Limb (tissue), 2 donors: ENCODE results near the gene HOXA10.

Experiments used
- DNase-seq, 2 donors: peaks; one replicate each; pipeline ENCODE4 v3.0.0-alpha.2; 2016; ENCODE audit errors: extremely low spot score in 2 of 2

The HOXA10 gene

GRCh38 chr7:27173956-27174873, at the start of gene HOXA10:
HOXA10 (minus strand) TSS chr7:27174320; CDS start chr7:27174306, 14 bp downstream.
- DNase-seq, result peak; percentile 80 to 87

- no peak for DNase-seq
These were observed 47.2 kb upstream of the HOXA10 start for GRCh38 chr7:27221201-27221797.

- DNase-seq, result peak in 1 of 2 donors; percentile 38
These were observed 46.4 kb upstream of the HOXA10 start for GRCh38 chr7:27220440-27220955.

- no peak for DNase-seq
These were observed 45.7 kb upstream of the HOXA10 start for GRCh38 chr7:27219821-27220220.

- no peak for DNase-seq
These were observed 43.8 kb upstream of the HOXA10 start for GRCh38 chr7:27217951-27218350.

GRCh38 chr7:27215356-27215755, 41.2 kb upstream of the HOXA10 start:
- DNase-seq, result no peak

GRCh38 chr7:27214239-27214950, 40.3 kb upstream of the HOXA10 start:
- no peak for DNase-seq

- DNase-seq, result no peak
These were observed 39.5 kb upstream of the HOXA10 start for GRCh38 chr7:27213433-27214238.

- peak in 1 of 2 donors; percentile 56 for DNase-seq
These were observed 38.6 kb upstream of the HOXA10 start for GRCh38 chr7:27212497-27213432.

GRCh38 chr7:27211764-27212204, 37.7 kb upstream of the HOXA10 start:
- peak in 1 of 2 donors; percentile 40 for DNase-seq

GRCh38 chr7:27211084-27211446, 36.9 kb upstream of the HOXA10 start:
- no peak for DNase-seq

GRCh38 chr7:27210441-27211083, 36.4 kb upstream of the HOXA10 start:
- DNase-seq, result peak in 1 of 2 donors; percentile 74

- DNase-seq, result peak in 1 of 2 donors; percentile 36
These were observed 35.9 kb upstream of the HOXA10 start for GRCh38 chr7:27209933-27210440.

- no peak for DNase-seq
These were observed 34.9 kb upstream of the HOXA10 start for GRCh38 chr7:27208998-27209397.

- peak in 1 of 2 donors; percentile 36 for DNase-seq
These were observed 33.3 kb upstream of the HOXA10 start for GRCh38 chr7:27207348-27207985.

- DNase-seq, result peak in 1 of 2 donors; percentile 59
These were observed 31.5 kb upstream of the HOXA10 start for GRCh38 chr7:27205325-27206280.

- peak in 1 of 2 donors; percentile 63 for DNase-seq
These were observed 30.8 kb upstream of the HOXA10 start for GRCh38 chr7:27204851-27205322.
